Upper lobe of right lung (tissue), 1 donor: ENCODE measurements around the gene TRAM2. TPM values are rescaled to one million over a fixed set of nuclear protein-coding genes. Genes with fewer than 3 reads are reported as not detected.

Experiments
- ATAC-seq: fragments of 200-7000 bp; cut with Tn5 transposase; one replicate; pipeline ENCODE4 v1.9.1; 2020; ENCODE audit warnings: mild to moderate bottlenecking, moderate library complexity
- DNase-seq: peaks from one replicate; pipeline ENCODE4 v3.0.0-alpha.2; 2020
- H3K27ac ChIP-seq: fragments of 200-600 bp; one replicate; pipeline ENCODE4 v1.8.0; 2022
- H3K27me3 ChIP-seq: fragments of 200-600 bp; one replicate; pipeline ENCODE4 v1.8.0; 2022; ENCODE audit warnings: mild to moderate bottlenecking
- H3K36me3 ChIP-seq: fragments of 200-600 bp; one replicate; pipeline ENCODE4 v1.8.0; 2022
- H3K4me1 ChIP-seq: fragments of 200-600 bp; one replicate; pipeline ENCODE4 v1.8.0; 2022
- H3K4me3 ChIP-seq: fragments of 200-600 bp; one replicate; pipeline ENCODE4 v1.8.0; 2022; ENCODE audit warnings: mild to moderate bottlenecking
- H3K9me3 ChIP-seq: fragments of 200-600 bp; one replicate; pipeline ENCODE4 v1.8.0; 2022
- CTCF ChIP-seq: fragments of 200-600 bp; IDR thresholded peaks from one replicate; pipeline ENCODE4 v1.8.0; 2022; ENCODE audit warnings: antibody characterized with exemption
- intact Hi-C: fragments of 100-400 bp; cut with DNase I; formaldehyde crosslinking; loops from one replicate; pipeline ENCODE4 v1.11.0; 2022
- total RNA-seq: library from RNA; stranded (reverse); fragmentation: NEBNext Ultra II Directional; extraction: Animal tissue kit (Norgen Biotek cat#: 25700); gene quantifications from one replicate; pipeline ENCODE4 v1.2.1, GENCODE V29; 2021
- donor health status: DM: no; HTN: yes; CAD: no; lungs with severe emphysema.

Gene TRAM2
- total RNA-seq, 1 donor from 2014 or later: 24.2 TPM

- Histone ChIP-seq H3K27ac (no peak overlapping the region), H3K36me3 (peaks cover 6% of the 10 kb centered on the region), H3K9me3 (no peaks in the 10 kb centered on the region), H3K27me3 (no peaks in the 10 kb centered on the region), H3K4me3 (no peak overlapping the region), H3K4me1 (peaks cover 11% of the 10 kb centered on the region)
- no peak for TF ChIP-seq CTCF
- intact Hi-C loops: no loop called here
- DNase-seq (no peak), ATAC-seq (no peak)
Measured at GRCh38 chr6:52532457-52532856, 44.4 kb downstream of the TRAM2 start.

- H3K9me3 ChIP-seq: no peaks in the 10 kb centered on the region
- TF ChIP-seq CTCF: no peak
- DNase-seq (no peak), ATAC-seq (no peak)
- H3K4me3 ChIP-seq: no peak overlapping the region
- H3K27me3 ChIP-seq: no peaks in the 10 kb centered on the region
- intact Hi-C loops: no loop called here
- H3K4me1 ChIP-seq: peaks cover 5% of the 10 kb centered on the region
- H3K27ac ChIP-seq: no peak overlapping the region
- H3K36me3 ChIP-seq: peaks cover 6% of the 10 kb centered on the region
Measured at GRCh38 chr6:52531834-52532233, 45.0 kb downstream of the TRAM2 start.

- intact Hi-C loops: no loop called here
- H3K27me3 ChIP-seq: no peaks in the 10 kb centered on the region
- ATAC-seq (no peak), DNase-seq (no peak)
- peaks cover 6% of the 10 kb centered on the region for H3K36me3 ChIP-seq
- no peak overlapping the region for H3K27ac ChIP-seq
- no peak overlapping the region for H3K4me3 ChIP-seq
- no peaks in the 10 kb centered on the region for H3K9me3 ChIP-seq
- no peak for TF ChIP-seq CTCF
- peaks cover under 1% of the 10 kb centered on the region for H3K4me1 ChIP-seq
Measured at GRCh38 chr6:52531396-52531795, 45.5 kb downstream of the TRAM2 start.

- no peak overlapping the region for H3K4me3 ChIP-seq
- ATAC-seq (no peak), DNase-seq (no peak)
- no peak for TF ChIP-seq CTCF
- no peaks in the 10 kb centered on the region for H3K4me1 ChIP-seq
- H3K36me3 ChIP-seq: no peaks in the 10 kb centered on the region
- H3K9me3 ChIP-seq: no peaks in the 10 kb centered on the region
- no peak overlapping the region for H3K27ac ChIP-seq
- intact Hi-C loops: no loop called here
- no peaks in the 10 kb centered on the region for H3K27me3 ChIP-seq
Measured at GRCh38 chr6:52530351-52530750, 46.5 kb downstream of the TRAM2 start.

- no peak for DNase-seq
- H3K4me1 ChIP-seq: no peaks in the 10 kb centered on the region
- intact Hi-C loops: no loop called here
Measured at GRCh38 chr6:52529311-52529710, 47.5 kb downstream of the TRAM2 start.

More at GRCh38 chr6:52529311-52529710, 47.5 kb downstream of the TRAM2 start:
- Histone ChIP-seq H3K4me3 (no peak overlapping the region), H3K9me3 (no peaks in the 10 kb centered on the region), H3K36me3 (no peaks in the 10 kb centered on the region), H3K27ac (no peak overlapping the region), H3K27me3 (no peaks in the 10 kb centered on the region)
- no peak for ATAC-seq
- no peak for TF ChIP-seq CTCF
